Measurements from ENCODE around the gene PRLHR. TPM values are rescaled to one million over a fixed set of nuclear protein-coding genes. Genes with fewer than 3 reads are reported as not detected.

Gene PRLHR
- total and polyA plus RNA-seq, 2 of the 4 experiments (the other 2 are of a cell fraction): not detected

GRCh38 chr10:118610577-118610976 lies 15.1 kb upstream of the PRLHR start:
- no peak overlapping the region for H2BK20ac ChIP-seq (ENCODE audit: low read depth, low read length)
- TF ChIP-seq BHLHE40 (IDR thresholded peaks at IDR 0.05; ENCODE audit: low read depth, low read length) (no peak), CEBPB (IDR thresholded peaks at IDR 0.05; ENCODE audit: low read depth, low read length) (no peak), CHD1 (IDR thresholded peaks at IDR 0.05; ENCODE audit: low read depth, low read length) (no peak), RAD21 (IDR thresholded peaks at IDR 0.05; ENCODE audit: low read length) (no peak), RCOR1 (IDR thresholded peaks at IDR 0.05; ENCODE audit: insufficient replicate concordance, low read length) (no peak), RFX5 (IDR thresholded peaks at IDR 0.05; ENCODE audit: low read depth, low read length) (no peak), NFE2L2 (IDR thresholded peaks at IDR 0.05; ENCODE audit: low read depth, low read length) (no peak)

More at GRCh38 chr10:118610577-118610976, 15.1 kb upstream of the PRLHR start:
- Histone ChIP-seq H3K18ac (ENCODE audit: low read depth, low read length) (no peak overlapping the region), H3K4me1 (ENCODE audit: control insufficient read depth, insufficient read depth, low read length) (no peaks in the 10 kb centered on the region), H3K27ac (ENCODE audit: insufficient read depth, low read length) (no peak overlapping the region), H3K4me3 (ENCODE audit: insufficient read depth, low read depth, low read length) (no peak overlapping the region), H4K91ac (ENCODE audit: insufficient read depth, low read depth, low read length) (no peak overlapping the region), H3K36me3 (ENCODE audit: control insufficient read depth, insufficient read depth, low read length) (no peaks in the 10 kb centered on the region), H2BK15ac (ENCODE audit: low read depth, low read length) (no peak overlapping the region), H2BK120ac (ENCODE audit: low read depth, low read length) (no peak overlapping the region), H3K14ac (replicated peaks; ENCODE audit: low read depth, low read length) (no peak overlapping the region), H3K9me1 (ENCODE audit: insufficient read depth, low read length) (no peaks in the 10 kb centered on the region), H3K27me3 (ENCODE audit: control insufficient read depth, insufficient read depth, low read length) (no peaks in the 10 kb centered on the region), H3K9ac (ENCODE audit: low read depth, low read length) (no peak overlapping the region), H4K8ac (ENCODE audit: low read depth in 2 of 2, low read length in 2 of 2) (no peak overlapping the region), H3K4me2 (ENCODE audit: low read depth, low read length) (no peak overlapping the region), H2AK5ac (ENCODE audit: low read depth, low read length) (no peak overlapping the region), H4K20me1 (ENCODE audit: insufficient read depth, low read length) (no peaks in the 10 kb centered on the region), H3K56ac (ENCODE audit: extremely low read depth, insufficient read depth, low read length) (no peak overlapping the region), H2AFZ (replicated peaks; ENCODE audit: low read length, poor library complexity) (no peak overlapping the region), H2AK9ac (replicated peaks; ENCODE audit: low read depth, low read length, poor library complexity) (no peak overlapping the region), H3K4ac (ENCODE audit: low read depth, low read length) (no peak overlapping the region), H3K23ac (ENCODE audit: low read depth, low read length) (no peak overlapping the region), H3K9me3 (ENCODE audit: control insufficient read depth, insufficient read depth, low read length) (no peaks in the 10 kb centered on the region), H3K79me1 (ENCODE audit: low read depth in 1 of 2, low read length in 2 of 2) (no peaks in the 10 kb centered on the region), H4K5ac (ENCODE audit: low read depth, low read length) (no peak overlapping the region), H2BK5ac (ENCODE audit: low read depth, low read length, poor library complexity, severe bottlenecking) (no peak overlapping the region)
- POLR2A ChIA-PET (ENCODE audit: unreplicated experiment): no interaction called here
- DNase-seq: no peak
- no CpG with 5 or more reads among the region's 2 CpGs for WGBS, 2 experiments (ENCODE audit: extremely low coverage in 2 of 2, insufficient read length in 1 of 2)
- intact Hi-C loops (cut with micrococcal nuclease): no loop called here
- in situ Hi-C loops (cut with MboI; ENCODE audit: low sequenced_read_pairs): no loop called here
- dilution Hi-C loops (cut with HindIII; ENCODE audit: low sequenced_read_pairs, unreplicated experiment): no loop called here
- BruUV-seq (replicated peaks): no TSS peak
- no peak for ATAC-seq (ENCODE audit: low read depth)
- CTCF ChIA-PET: no interaction called here
